ENCODE results near the gene SAP30BP. TPM values are rescaled to one million over a fixed set of nuclear protein-coding genes. Genes with fewer than 3 reads are reported as not detected.
A peak's percentile ranks its signal among the peaks of the same experiment; 100 is the strongest.

SAP30BP gene
- total and polyA plus RNA-seq, 2 of the 13 experiments (the other 11 are each of a cell fraction or from before 2014, with no cell fraction given), result 67.7 to 99.4 TPM

DNA sequence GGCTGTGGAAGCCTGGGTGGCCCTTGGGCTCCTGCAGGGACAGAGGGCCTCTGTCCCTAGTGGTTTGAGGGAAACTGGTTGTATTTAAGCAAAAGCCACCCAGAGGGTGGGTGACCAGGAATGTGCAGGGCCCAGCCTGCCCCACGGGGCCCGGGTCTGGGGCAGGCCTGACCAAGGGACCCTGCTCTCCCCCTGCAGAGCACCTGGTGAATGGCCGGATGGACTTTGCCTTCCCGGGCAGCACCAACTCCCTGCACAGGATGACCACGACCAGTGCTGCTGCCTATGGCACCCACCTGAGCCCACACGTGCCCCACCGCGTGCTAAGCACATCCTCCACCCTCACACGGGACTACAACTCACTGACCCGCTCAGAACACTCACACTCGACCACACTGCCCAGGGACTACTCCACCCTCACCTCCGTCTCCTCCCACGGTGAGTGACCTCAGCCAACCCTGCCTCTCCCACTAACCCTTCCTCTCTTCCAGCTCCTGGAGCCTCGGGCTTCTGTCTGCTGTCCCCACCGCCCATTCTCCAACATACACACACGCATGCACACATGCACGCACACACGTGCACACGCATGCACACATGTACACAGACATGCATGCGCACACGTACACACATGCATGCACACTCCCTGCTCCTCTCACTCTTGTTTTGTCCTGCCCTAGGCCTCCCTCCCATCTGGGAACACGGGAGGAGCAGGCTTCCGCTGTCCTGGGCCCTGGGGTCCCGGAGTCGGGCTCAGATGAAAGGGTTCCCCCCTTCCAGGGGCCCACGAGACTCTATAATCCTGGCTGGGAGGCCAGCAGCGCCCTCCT is 87.5 kb downstream of the SAP30BP start (continued):
- TF ChIP-seq, protein P1, sequence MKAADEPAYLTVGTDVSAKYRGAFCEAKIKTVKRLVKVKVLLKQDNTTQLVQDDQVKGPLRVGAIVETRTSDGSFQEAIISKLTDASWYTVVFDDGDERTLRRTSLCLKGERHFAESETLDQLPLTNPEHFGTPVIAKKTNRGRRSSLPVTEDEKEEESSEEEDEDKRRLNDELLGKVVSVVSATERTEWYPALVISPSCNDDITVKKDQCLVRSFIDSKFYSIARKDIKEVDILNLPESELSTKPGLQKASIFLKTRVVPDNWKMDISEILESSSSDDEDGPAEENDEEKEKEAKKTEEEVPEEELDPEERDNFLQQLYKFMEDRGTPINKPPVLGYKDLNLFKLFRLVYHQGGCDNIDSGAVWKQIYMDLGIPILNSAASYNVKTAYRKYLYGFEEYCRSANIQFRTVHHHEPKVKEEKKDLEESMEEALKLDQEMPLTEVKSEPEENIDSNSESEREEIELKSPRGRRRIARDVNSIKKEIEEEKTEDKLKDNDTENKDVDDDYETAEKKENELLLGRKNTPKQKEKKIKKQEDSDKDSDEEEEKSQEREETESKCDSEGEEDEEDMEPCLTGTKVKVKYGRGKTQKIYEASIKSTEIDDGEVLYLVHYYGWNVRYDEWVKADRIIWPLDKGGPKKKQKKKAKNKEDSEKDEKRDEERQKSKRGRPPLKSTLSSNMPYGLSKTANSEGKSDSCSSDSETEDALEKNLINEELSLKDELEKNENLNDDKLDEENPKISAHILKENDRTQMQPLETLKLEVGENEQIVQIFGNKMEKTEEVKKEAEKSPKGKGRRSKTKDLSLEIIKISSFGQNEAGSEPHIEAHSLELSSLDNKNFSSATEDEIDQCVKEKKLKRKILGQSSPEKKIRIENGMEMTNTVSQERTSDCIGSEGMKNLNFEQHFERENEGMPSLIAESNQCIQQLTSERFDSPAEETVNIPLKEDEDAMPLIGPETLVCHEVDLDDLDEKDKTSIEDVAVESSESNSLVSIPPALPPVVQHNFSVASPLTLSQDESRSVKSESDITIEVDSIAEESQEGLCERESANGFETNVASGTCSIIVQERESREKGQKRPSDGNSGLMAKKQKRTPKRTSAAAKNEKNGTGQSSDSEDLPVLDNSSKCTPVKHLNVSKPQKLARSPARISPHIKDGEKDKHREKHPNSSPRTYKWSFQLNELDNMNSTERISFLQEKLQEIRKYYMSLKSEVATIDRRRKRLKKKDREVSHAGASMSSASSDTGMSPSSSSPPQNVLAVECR (CRISPR knock-in tag; IDR thresholded peaks at IDR 0.05; ENCODE audit: borderline replicate concordance), result peak; percentile 77
- TF ChIP-seq, protein P2, sequence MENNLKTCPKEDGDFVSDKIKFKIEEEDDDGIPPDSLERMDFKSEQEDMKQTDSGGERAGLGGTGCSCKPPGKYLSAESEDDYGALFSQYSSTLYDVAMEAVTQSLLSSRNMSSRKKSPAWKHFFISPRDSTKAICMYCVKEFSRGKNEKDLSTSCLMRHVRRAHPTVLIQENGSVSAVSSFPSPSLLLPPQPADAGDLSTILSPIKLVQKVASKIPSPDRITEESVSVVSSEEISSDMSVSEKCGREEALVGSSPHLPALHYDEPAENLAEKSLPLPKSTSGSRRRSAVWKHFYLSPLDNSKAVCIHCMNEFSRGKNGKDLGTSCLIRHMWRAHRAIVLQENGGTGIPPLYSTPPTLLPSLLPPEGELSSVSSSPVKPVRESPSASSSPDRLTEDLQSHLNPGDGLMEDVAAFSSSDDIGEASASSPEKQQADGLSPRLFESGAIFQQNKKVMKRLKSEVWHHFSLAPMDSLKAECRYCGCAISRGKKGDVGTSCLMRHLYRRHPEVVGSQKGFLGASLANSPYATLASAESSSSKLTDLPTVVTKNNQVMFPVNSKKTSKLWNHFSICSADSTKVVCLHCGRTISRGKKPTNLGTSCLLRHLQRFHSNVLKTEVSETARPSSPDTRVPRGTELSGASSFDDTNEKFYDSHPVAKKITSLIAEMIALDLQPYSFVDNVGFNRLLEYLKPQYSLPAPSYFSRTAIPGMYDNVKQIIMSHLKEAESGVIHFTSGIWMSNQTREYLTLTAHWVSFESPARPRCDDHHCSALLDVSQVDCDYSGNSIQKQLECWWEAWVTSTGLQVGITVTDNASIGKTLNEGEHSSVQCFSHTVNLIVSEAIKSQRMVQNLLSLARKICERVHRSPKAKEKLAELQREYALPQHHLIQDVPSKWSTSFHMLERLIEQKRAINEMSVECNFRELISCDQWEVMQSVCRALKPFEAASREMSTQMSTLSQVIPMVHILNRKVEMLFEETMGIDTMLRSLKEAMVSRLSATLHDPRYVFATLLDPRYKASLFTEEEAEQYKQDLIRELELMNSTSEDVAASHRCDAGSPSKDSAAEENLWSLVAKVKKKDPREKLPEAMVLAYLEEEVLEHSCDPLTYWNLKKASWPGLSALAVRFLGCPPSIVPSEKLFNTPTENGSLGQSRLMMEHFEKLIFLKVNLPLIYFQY (CRISPR knock-in tag; IDR thresholded peaks at IDR 0.05; ENCODE audit: borderline replicate concordance), result peak; percentile 57; the same call in 1 of the 2 replicates
- peak; percentile 88 for TF ChIP-seq SALL1 (CRISPR knock-in tag; IDR thresholded peaks at IDR 0.05)
- no peak for TF ChIP-seq MLLT10 (CRISPR knock-in tag; IDR thresholded peaks at IDR 0.05)
- peak; percentile 37; the same call in 1 of the 2 replicates for TF ChIP-seq TBX3 (IDR thresholded peaks at IDR 0.05; ENCODE audit: borderline replicate concordance)
- TF ChIP-seq KDM2A (CRISPR knock-in tag; IDR thresholded peaks at IDR 0.05; ENCODE audit: borderline replicate concordance, low read depth), result peak; percentile 63; the same call in 1 of the 2 replicates
- TF ChIP-seq, protein P3, sequence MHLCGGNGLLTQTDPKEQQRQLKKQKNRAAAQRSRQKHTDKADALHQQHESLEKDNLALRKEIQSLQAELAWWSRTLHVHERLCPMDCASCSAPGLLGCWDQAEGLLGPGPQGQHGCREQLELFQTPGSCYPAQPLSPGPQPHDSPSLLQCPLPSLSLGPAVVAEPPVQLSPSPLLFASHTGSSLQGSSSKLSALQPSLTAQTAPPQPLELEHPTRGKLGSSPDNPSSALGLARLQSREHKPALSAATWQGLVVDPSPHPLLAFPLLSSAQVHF (CRISPR knock-in tag; IDR thresholded peaks at IDR 0.05), result 0 out of 2 replicates have a peak, but pooled peaks have one; percentile 79
- TF ChIP-seq PHF5A (CRISPR knock-in tag; IDR thresholded peaks at IDR 0.05; ENCODE audit: low read depth, unreplicated experiment), result no peak
- TF ChIP-seq, protein P4, sequence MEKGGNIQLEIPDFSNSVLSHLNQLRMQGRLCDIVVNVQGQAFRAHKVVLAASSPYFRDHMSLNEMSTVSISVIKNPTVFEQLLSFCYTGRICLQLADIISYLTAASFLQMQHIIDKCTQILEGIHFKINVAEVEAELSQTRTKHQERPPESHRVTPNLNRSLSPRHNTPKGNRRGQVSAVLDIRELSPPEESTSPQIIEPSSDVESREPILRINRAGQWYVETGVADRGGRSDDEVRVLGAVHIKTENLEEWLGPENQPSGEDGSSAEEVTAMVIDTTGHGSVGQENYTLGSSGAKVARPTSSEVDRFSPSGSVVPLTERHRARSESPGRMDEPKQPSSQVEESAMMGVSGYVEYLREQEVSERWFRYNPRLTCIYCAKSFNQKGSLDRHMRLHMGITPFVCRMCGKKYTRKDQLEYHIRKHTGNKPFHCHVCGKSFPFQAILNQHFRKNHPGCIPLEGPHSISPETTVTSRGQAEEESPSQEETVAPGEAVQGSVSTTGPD (CRISPR knock-in tag; IDR thresholded peaks at IDR 0.05), result no peak
- peak; percentile 72; the same call in 1 of the 2 replicates for TF ChIP-seq ZNF138 (CRISPR knock-in tag; IDR thresholded peaks at IDR 0.05; ENCODE audit: low read depth)
- TF ChIP-seq POLR2AphosphoS5 (IDR thresholded peaks at IDR 0.05; ENCODE audit: low read depth, low read length), result peak; percentile 55
- TF ChIP-seq TBL1XR1 (IDR thresholded peaks at IDR 0.05; ENCODE audit: borderline replicate concordance, low read length, partially characterized antibody), result no peak
- TF ChIP-seq ZKSCAN8 (CRISPR knock-in tag; IDR thresholded peaks at IDR 0.05; ENCODE audit: borderline replicate concordance), result peak; percentile 75; the same call in 1 of the 2 replicates
- TF ChIP-seq DNMT3B (CRISPR knock-in tag; conservative IDR thresholded peaks at IDR 0.05), result 0 out of 2 replicates have a peak, but pooled peaks have one; percentile 48
- TF ChIP-seq, protein P5, sequence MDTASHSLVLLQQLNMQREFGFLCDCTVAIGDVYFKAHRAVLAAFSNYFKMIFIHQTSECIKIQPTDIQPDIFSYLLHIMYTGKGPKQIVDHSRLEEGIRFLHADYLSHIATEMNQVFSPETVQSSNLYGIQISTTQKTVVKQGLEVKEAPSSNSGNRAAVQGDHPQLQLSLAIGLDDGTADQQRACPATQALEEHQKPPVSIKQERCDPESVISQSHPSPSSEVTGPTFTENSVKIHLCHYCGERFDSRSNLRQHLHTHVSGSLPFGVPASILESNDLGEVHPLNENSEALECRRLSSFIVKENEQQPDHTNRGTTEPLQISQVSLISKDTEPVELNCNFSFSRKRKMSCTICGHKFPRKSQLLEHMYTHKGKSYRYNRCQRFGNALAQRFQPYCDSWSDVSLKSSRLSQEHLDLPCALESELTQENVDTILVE (CRISPR knock-in tag; IDR thresholded peaks at IDR 0.05), result no peak
